ENCODE results near the gene CPNE6. TPM values are rescaled to one million over a fixed set of nuclear protein-coding genes. Genes with fewer than 3 reads are reported as not detected.

The CPNE6 gene
- total and polyA plus RNA-seq, 2 donors (not counting 1 experiment from before 2014, with no cell fraction given), result not detected

DNA sequence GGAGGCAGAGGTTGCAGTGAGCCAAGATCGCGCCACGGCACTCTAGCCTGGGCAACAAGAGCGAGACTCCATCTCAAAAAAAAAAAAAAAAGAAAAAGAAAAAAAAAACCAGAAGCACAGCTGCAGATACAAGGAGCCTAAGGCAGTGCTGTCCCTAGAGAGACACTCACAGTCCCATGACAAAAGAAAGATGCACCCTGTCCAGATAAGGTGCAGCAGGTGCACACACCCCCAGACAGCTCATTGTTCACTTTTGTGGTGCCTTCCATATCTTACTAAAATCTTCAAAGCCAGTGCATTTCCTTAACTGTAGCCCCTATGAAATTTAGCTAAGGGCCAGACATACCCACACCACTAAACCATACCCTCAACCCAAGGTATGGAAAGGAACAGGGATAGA is 51.1 kb downstream of the CPNE6 start:
- CTCF ChIA-PET, result interaction anchor here (1.1 kb wide), 1 partner anchor 19 kb away, joined by 3 read pairs; the partner anchor contains the start of gene EMC9
- ATAC-seq (ENCODE audit: low read depth), result peak; percentile 72

More for the DNA sequence above, 51.1 kb downstream of the CPNE6 start:
- H3K27ac ChIP-seq (ENCODE audit: low read length in 2 of 2), result peak overlapping the region in 1 of 2 donors; percentile 92
- peak overlapping the region; percentile 11 for H3K4me3 Mint-ChIP-seq
- peak overlapping the region; percentile 91 for H3K27ac Mint-ChIP-seq
- H3K36me3 ChIP-seq (replicated peaks in 1 of 2; ENCODE audit: control extremely low read depth in 1 of 2, control insufficient read depth in 1 of 2, extremely low read depth in 1 of 2, insufficient read depth in 2 of 2, low read length in 1 of 2), result peaks cover 8 to 50% of the 10 kb centered on the region in 2 experiments
- peak overlapping the region; percentile 10 for H3K4me2 ChIP-seq (replicated peaks; ENCODE audit: low read depth, low read length, poor library complexity, severe bottlenecking)
- H3K4me1 Mint-ChIP-seq, result peaks cover 31% of the 10 kb centered on the region
- no peak overlapping the region for H2AFZ ChIP-seq (ENCODE audit: insufficient read depth, low read depth, low read length, poor library complexity, severe bottlenecking)
- no peak overlapping the region for H3K9ac ChIP-seq (ENCODE audit: low read length)
- no peaks in the 10 kb centered on the region for H3K9me3 ChIP-seq (ENCODE audit: control extremely low read depth in 1 of 3, control insufficient read depth in 2 of 3, insufficient read depth in 1 of 3, low read length in 2 of 3)
- no peak for DNase-seq
- WGBS (ENCODE audit: insufficient coverage), result no CpG with 5 or more reads among the region's 4 CpGs
- H3K4me1 ChIP-seq (ENCODE audit: control insufficient read depth in 2 of 2, insufficient read depth in 2 of 2, low read length in 2 of 2), result peaks cover 25 to 26% of the 10 kb centered on the region in 2 donors
- H3K79me2 ChIP-seq (ENCODE audit: control insufficient read depth, insufficient read depth, low read length), result peaks cover 7% of the 10 kb centered on the region
- POLR2A ChIA-PET, result interaction anchor here (0.7 to 1.3 kb wide), 3 partner anchors 8 to 24 kb away, joined by 3 to 11 read pairs (median 10); partner anchors contain the start of genes DCAF11, NRL, PSME1 and PSME2
- intact Hi-C loops (cut with micrococcal nuclease), result no loop called here
- no peaks in the 10 kb centered on the region for H3K9me3 Mint-ChIP-seq (ENCODE audit: insufficient read depth)
- H3K27me3 ChIP-seq (replicated peaks in 1 of 4; ENCODE audit: control extremely low read depth in 1 of 4, control insufficient read depth in 3 of 4, insufficient read depth in 4 of 4, low read length in 3 of 4), result no peaks in the 10 kb centered on the region
- no peaks in the 10 kb centered on the region for H4K20me1 ChIP-seq (ENCODE audit: control insufficient read depth, insufficient read depth, low read length, poor library complexity, severe bottlenecking)
- H3K4me3 ChIP-seq (ENCODE audit: control extremely low read depth in 1 of 5, extremely low read depth in 1 of 5, insufficient read depth in 1 of 5, low read depth in 2 of 5, low read length in 4 of 5), result no peak overlapping the region
- TF ChIP-seq EZH2 (IDR thresholded peaks at IDR 0.05; ENCODE audit: borderline replicate concordance, insufficient read depth, low read depth, low read length, poor library complexity, severe bottlenecking), result no peak
- TF ChIP-seq CTCF (IDR thresholded peaks at IDR 0.05), result no peak
- H3K27me3 Mint-ChIP-seq, result no peaks in the 10 kb centered on the region

All from B cell (primary cell).